ENCODE data around the gene SLC41A3.

DNA sequence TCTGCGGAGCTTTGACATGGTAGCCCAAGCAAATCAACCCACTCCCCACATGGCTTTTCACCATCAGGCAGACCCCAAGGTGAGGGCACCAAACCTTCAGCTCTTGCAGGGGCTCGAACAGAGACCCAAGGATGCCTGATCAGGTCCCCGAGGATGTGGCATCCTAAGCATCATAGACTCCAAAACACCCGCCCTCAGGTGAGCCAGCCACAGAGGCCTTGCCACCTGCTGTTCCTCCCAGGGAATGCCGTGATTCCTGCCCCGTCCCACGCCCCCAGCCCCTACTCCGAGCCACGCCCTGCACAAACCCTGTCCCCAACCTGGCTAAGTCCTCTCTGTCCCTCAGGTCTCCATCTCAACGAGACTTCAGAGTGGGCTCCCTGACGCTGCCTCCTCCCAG lies 34.7 kb upstream of the SLC41A3 start:
- no peak for TF ChIP-seq FOXA1 (IDR thresholded peaks at IDR 0.05)
- no peak for TF ChIP-seq RXRA (IDR thresholded peaks at IDR 0.05)
- TF ChIP-seq, protein P1, sequence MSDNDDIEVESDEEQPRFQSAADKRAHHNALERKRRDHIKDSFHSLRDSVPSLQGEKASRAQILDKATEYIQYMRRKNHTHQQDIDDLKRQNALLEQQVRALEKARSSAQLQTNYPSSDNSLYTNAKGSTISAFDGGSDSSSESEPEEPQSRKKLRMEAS (IDR thresholded peaks at IDR 0.05): no peak
- TF ChIP-seq, protein P2, sequence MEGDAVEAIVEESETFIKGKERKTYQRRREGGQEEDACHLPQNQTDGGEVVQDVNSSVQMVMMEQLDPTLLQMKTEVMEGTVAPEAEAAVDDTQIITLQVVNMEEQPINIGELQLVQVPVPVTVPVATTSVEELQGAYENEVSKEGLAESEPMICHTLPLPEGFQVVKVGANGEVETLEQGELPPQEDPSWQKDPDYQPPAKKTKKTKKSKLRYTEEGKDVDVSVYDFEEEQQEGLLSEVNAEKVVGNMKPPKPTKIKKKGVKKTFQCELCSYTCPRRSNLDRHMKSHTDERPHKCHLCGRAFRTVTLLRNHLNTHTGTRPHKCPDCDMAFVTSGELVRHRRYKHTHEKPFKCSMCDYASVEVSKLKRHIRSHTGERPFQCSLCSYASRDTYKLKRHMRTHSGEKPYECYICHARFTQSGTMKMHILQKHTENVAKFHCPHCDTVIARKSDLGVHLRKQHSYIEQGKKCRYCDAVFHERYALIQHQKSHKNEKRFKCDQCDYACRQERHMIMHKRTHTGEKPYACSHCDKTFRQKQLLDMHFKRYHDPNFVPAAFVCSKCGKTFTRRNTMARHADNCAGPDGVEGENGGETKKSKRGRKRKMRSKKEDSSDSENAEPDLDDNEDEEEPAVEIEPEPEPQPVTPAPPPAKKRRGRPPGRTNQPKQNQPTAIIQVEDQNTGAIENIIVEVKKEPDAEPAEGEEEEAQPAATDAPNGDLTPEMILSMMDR (IDR thresholded peaks at IDR 0.05; ENCODE audit: low read depth, low read length, missing input control): no peak
- TF ChIP-seq, protein P3, sequence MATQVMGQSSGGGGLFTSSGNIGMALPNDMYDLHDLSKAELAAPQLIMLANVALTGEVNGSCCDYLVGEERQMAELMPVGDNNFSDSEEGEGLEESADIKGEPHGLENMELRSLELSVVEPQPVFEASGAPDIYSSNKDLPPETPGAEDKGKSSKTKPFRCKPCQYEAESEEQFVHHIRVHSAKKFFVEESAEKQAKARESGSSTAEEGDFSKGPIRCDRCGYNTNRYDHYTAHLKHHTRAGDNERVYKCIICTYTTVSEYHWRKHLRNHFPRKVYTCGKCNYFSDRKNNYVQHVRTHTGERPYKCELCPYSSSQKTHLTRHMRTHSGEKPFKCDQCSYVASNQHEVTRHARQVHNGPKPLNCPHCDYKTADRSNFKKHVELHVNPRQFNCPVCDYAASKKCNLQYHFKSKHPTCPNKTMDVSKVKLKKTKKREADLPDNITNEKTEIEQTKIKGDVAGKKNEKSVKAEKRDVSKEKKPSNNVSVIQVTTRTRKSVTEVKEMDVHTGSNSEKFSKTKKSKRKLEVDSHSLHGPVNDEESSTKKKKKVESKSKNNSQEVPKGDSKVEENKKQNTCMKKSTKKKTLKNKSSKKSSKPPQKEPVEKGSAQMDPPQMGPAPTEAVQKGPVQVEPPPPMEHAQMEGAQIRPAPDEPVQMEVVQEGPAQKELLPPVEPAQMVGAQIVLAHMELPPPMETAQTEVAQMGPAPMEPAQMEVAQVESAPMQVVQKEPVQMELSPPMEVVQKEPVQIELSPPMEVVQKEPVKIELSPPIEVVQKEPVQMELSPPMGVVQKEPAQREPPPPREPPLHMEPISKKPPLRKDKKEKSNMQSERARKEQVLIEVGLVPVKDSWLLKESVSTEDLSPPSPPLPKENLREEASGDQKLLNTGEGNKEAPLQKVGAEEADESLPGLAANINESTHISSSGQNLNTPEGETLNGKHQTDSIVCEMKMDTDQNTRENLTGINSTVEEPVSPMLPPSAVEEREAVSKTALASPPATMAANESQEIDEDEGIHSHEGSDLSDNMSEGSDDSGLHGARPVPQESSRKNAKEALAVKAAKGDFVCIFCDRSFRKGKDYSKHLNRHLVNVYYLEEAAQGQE (IDR thresholded peaks at IDR 0.05): no peak
- TF ChIP-seq, protein P4, sequence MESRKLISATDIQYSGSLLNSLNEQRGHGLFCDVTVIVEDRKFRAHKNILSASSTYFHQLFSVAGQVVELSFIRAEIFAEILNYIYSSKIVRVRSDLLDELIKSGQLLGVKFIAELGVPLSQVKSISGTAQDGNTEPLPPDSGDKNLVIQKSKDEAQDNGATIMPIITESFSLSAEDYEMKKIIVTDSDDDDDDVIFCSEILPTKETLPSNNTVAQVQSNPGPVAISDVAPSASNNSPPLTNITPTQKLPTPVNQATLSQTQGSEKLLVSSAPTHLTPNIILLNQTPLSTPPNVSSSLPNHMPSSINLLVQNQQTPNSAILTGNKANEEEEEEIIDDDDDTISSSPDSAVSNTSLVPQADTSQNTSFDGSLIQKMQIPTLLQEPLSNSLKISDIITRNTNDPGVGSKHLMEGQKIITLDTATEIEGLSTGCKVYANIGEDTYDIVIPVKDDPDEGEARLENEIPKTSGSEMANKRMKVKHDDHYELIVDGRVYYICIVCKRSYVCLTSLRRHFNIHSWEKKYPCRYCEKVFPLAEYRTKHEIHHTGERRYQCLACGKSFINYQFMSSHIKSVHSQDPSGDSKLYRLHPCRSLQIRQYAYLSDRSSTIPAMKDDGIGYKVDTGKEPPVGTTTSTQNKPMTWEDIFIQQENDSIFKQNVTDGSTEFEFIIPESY (IDR thresholded peaks at IDR 0.05): no peak

All from liver (tissue), 3 donors.